ENCODE data around the gene TP53RK. TPM values are rescaled to one million over a fixed set of nuclear protein-coding genes. Genes with fewer than 3 reads are reported as not detected.

The TP53RK gene
- total and polyA plus RNA-seq, 2 of the 13 experiments (the other 11 are each of a cell fraction or from before 2014, with no cell fraction given) = 12.9 to 25.5 TPM

DNA sequence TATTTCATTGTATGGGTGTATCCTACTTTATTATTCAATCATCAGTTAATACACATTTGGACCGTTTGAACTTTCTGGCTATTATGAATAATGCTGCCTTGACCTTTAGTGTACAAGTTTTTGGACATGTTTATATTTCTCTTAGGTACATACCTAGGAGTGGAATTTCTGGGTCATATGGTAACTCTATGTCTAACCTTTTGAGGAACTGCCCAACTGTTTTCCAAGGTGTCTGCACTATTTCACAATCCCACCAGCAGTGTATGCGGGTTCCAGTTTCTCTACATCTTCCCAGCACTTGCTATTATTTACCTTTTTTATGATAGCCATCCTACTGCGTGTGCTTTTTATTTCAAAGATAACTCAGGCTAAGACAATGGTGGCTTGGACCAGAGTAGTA is 23.6 kb downstream of the TP53RK start (continued):
- TF ChIP-seq RBFOX2 (IDR thresholded peaks at IDR 0.05; ENCODE audit: low read depth, low read length) (no peak), ZNF180 (CRISPR knock-in tag; IDR thresholded peaks at IDR 0.05; ENCODE audit: borderline replicate concordance, low read depth) (no peak), SKI (IDR thresholded peaks at IDR 0.05; ENCODE audit: partially characterized antibody) (no peak), HNRNPLL (IDR thresholded peaks at IDR 0.05; ENCODE audit: low read depth, low read length, poor library complexity, severe bottlenecking) (no peak), REXO4 (CRISPR knock-in tag; IDR thresholded peaks at IDR 0.05; ENCODE audit: borderline replicate concordance) (no peak), MED1 (CRISPR knock-in tag; IDR thresholded peaks at IDR 0.05) (peak; percentile 67), ZFP82 (CRISPR knock-in tag; IDR thresholded peaks at IDR 0.05; ENCODE audit: borderline replicate concordance) (no peak), RELA (CRISPR knock-in tag; IDR thresholded peaks at IDR 0.05) (no peak), MED8 (CRISPR knock-in tag; IDR thresholded peaks at IDR 0.05; ENCODE audit: insufficient replicate concordance) (no peak), ZNF775 (CRISPR knock-in tag; IDR thresholded peaks at IDR 0.05; ENCODE audit: borderline replicate concordance) (no peak), POLR2G (IDR thresholded peaks at IDR 0.05; ENCODE audit: low read depth, low read length) (no peak), SP5 (CRISPR knock-in tag; IDR thresholded peaks at IDR 0.05; ENCODE audit: borderline replicate concordance, low read depth) (peak; percentile 41; the same call in 1 of the 2 replicates), ZNF720 (CRISPR knock-in tag; IDR thresholded peaks at IDR 0.05) (no peak), AKAP8 (CRISPR knock-in tag; IDR thresholded peaks at IDR 0.05) (no peak)
- TF ChIP-seq, protein P1, sequence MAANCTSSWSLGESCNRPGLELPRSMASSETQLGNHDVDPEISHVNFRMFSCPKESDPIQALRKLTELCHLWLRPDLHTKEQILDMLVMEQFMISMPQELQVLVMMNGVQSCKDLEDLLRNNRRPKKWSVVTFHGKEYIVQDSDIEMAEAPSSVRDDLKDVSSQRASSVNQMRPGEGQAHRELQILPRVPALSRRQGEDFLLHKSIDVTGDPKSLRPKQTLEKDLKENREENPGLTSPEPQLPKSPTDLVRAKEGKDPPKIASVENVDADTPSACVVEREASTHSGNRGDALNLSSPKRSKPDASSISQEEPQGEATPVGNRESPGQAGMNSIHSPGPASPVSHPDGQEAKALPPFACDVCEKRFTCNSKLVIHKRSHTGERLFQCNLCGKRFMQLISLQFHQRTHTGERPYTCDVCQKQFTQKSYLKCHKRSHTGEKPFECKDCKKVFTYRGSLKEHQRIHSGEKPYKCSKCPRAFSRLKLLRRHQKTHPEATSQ (CRISPR knock-in tag; IDR thresholded peaks at IDR 0.05; ENCODE audit: borderline replicate concordance) = 0 out of 2 replicates have a peak, but pooled peaks have one; percentile 35
- TF ChIP-seq, protein P2, sequence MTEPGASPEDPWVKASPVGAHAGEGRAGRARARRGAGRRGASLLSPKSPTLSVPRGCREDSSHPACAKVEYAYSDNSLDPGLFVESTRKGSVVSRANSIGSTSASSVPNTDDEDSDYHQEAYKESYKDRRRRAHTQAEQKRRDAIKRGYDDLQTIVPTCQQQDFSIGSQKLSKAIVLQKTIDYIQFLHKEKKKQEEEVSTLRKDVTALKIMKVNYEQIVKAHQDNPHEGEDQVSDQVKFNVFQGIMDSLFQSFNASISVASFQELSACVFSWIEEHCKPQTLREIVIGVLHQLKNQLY (CRISPR knock-in tag; IDR thresholded peaks at IDR 0.05) = no peak
- TF ChIP-seq, protein P3, sequence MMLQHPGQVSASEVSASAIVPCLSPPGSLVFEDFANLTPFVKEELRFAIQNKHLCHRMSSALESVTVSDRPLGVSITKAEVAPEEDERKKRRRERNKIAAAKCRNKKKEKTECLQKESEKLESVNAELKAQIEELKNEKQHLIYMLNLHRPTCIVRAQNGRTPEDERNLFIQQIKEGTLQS (CRISPR knock-in tag; IDR thresholded peaks at IDR 0.05) = no peak
- TF ChIP-seq, protein P4, sequence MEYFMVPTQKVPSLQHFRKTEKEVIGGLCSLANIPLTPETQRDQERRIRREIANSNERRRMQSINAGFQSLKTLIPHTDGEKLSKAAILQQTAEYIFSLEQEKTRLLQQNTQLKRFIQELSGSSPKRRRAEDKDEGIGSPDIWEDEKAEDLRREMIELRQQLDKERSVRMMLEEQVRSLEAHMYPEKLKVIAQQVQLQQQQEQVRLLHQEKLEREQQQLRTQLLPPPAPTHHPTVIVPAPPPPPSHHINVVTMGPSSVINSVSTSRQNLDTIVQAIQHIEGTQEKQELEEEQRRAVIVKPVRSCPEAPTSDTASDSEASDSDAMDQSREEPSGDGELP (IDR thresholded peaks at IDR 0.05; ENCODE audit: borderline replicate concordance, low read depth) = no peak; the same call in 1 of the 2 replicates
- TF ChIP-seq, protein P5, sequence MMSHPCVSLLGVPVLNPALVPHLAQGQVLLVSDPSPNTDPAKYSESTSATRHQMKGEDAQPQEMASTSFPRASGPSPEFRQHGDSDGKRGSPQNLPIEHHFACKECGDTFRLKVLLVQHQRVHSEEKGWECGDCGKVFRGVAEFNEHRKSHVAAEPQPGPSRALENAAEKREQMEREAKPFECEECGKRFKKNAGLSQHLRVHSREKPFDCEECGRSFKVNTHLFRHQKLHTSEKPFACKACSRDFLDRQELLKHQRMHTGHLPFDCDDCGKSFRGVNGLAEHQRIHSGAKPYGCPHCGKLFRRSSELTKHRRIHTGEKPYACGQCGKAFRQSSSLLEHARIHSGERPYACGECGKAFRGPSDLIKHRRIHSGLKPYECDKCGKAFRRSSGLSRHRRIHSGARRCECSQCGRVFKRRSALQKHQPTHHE (CRISPR knock-in tag; IDR thresholded peaks at IDR 0.05; ENCODE audit: borderline replicate concordance) = no peak
- TF ChIP-seq, protein P6, sequence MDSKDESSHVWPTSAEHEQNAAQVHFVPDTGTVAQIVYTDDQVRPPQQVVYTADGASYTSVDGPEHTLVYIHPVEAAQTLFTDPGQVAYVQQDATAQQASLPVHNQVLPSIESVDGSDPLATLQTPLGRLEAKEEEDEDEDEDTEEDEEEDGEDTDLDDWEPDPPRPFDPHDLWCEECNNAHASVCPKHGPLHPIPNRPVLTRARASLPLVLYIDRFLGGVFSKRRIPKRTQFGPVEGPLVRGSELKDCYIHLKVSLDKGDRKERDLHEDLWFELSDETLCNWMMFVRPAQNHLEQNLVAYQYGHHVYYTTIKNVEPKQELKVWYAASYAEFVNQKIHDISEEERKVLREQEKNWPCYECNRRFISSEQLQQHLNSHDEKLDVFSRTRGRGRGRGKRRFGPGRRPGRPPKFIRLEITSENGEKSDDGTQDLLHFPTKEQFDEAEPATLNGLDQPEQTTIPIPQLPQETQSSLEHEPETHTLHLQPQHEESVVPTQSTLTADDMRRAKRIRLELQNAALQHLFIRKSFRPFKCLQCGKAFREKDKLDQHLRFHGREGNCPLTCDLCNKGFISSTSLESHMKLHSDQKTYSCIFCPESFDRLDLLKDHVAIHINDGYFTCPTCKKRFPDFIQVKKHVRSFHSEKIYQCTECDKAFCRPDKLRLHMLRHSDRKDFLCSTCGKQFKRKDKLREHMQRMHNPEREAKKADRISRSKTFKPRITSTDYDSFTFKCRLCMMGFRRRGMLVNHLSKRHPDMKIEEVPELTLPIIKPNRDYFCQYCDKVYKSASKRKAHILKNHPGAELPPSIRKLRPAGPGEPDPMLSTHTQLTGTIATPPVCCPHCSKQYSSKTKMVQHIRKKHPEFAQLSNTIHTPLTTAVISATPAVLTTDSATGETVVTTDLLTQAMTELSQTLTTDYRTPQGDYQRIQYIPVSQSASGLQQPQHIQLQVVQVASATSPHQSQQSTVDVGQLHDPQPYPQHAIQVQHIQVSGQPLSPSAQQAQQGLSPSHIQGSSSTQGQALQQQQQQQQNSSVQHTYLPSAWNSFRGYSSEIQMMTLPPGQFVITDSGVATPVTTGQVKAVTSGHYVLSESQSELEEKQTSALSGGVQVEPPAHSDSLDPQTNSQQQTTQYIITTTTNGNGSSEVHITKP (CRISPR knock-in tag; IDR thresholded peaks at IDR 0.05; ENCODE audit: low read depth) = no peak
- TF ChIP-seq, protein P7, sequence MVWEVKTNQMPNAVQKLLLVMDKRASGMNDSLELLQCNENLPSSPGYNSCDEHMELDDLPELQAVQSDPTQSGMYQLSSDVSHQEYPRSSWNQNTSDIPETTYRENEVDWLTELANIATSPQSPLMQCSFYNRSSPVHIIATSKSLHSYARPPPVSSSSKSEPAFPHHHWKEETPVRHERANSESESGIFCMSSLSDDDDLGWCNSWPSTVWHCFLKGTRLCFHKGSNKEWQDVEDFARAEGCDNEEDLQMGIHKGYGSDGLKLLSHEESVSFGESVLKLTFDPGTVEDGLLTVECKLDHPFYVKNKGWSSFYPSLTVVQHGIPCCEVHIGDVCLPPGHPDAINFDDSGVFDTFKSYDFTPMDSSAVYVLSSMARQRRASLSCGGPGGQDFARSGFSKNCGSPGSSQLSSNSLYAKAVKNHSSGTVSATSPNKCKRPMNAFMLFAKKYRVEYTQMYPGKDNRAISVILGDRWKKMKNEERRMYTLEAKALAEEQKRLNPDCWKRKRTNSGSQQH (CRISPR knock-in tag; IDR thresholded peaks at IDR 0.05; ENCODE audit: low read depth) = no peak

Data from HepG2 (cell line).